HG03280 (cell line): ENCODE results near the gene NUMBL.
"Not testable (repeated sequence)": the region's sequence is repeated elsewhere in the genome, so short reads cannot be mapped to it uniquely, and the experiment has no call there.

Source experiments
- ATAC-seq: cut with Tn5 transposase; IDR thresholded peaks from one replicate; pipeline ENCODE4 v1.9.1; 2021; ENCODE audit warnings: mild to moderate bottlenecking, moderate library complexity; ENCODE audit not compliant: unreplicated experiment

Gene NUMBL

DNA sequence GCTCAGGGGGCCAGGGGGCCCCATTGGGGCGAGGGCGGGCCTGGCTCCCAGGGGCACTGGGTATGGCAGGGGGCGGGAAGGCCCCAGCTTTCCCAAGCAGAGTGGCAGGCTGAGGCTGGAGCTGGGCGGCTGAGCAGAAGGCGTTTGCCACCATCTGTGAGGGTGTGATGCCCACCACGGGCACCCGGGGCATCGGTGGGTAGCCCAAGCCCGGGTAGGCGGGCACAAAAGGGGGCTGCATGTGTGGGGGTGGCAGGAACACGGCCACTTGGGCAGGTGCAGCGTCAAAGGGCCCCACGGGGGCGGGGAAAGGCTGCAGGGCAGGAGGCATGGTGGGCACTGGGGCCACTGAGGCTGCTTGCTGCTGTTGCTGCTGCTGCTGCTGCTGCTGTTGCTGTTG is 22.8 kb downstream of the NUMBL start:
- ATAC-seq, result no peak

GRCh38 chr19:40666803-40667438 is 23.5 kb downstream of the NUMBL start:
- no peak for ATAC-seq

DNA sequence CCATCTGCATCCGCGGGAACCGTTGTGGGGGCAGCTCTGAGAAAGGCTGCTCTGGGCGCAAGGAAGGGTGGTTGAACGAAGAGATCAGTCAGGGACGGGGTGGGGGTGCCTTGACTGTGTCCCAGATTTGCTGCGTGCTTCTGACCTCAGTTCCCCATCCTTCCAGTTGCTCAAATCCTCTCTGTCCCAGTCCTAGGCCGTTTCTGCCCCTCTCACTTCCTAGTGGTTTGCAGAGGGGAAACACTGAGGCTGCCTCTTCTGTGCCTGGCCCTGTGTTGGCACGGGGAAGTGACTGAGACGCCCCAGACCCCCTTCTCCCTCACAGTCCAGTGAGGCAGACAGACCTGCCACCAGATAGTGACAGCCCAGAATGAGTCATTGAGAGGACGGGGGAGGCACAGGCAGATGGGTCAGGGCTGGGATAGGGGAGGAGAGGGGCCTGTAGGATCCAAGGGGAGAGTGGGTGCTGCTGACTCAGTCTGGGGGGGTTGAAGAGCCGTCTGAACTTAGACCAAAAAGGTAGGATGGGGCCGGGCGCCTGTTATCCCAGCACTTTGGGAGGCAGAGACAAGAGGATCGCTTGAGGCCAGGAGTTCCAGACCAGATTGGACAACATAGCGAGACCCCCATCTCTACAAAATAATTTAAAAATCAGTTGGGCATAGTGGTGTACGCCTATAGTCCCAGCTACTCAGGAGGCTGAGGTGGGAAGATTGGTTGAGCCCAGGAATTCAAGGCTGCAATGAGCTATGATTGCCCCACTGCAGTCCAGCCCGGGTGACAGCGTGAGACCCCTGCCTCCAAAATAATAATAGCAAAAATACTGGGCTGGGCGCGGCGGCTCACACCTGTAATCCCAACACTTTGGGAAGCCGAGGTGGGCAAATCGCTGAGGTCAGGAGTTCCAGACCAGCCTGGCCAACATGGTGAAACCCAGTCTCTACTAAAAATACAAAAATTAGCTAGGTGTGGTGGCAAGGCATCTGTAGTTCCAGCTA is 26.5 kb downstream of the NUMBL start:
- no peak for ATAC-seq

- peak; percentile 81 for ATAC-seq
These were observed 27.3 kb downstream of the NUMBL start for GRCh38 chr19:40662925-40663694.

DNA sequence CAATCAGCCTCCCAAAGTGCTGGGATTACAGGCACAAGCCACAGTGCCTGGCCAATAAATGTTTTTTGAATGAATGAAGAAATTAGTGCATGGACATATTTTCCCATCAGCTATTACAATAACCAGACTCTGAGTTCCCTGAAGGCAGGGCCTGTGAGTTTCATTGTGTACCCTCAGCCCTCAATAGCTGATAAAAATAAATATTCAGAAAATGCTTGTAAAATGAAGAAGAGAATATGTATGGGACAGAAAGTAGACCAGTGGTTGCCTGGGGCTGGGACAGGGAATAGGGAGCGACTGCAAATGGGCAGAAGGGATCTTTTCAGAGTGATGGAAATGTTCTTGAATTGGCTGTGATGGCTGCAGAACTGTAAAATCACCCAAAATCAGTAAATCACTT is 28.8 kb downstream of the NUMBL start:
- no peak for ATAC-seq

DNA sequence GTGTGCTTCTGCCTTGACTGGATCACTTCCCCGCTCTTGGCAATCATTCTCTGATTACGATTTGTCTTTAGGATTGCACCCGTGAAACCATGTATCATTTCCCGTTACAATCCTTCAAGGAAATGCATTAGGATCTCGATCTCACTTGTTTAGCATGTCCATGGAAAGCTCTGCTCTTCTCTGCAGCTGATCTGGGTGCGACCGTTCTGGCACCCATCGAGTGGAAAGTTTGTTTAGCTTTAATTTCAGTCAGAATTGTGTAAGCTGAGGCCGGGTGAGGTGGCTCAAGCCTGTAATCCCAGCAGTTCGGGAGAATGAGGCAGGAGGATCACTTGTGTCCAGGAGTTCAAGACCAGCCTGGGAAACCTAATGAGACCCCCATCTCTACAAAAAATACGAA is 30.9 kb downstream of the NUMBL start:
- no peak for ATAC-seq

- no peak for ATAC-seq
These were observed 31.3 kb downstream of the NUMBL start for GRCh38 chr19:40659116-40659515.

GRCh38 chr19:40658031-40658430 is 32.4 kb downstream of the NUMBL start:
- no peak for ATAC-seq

DNA sequence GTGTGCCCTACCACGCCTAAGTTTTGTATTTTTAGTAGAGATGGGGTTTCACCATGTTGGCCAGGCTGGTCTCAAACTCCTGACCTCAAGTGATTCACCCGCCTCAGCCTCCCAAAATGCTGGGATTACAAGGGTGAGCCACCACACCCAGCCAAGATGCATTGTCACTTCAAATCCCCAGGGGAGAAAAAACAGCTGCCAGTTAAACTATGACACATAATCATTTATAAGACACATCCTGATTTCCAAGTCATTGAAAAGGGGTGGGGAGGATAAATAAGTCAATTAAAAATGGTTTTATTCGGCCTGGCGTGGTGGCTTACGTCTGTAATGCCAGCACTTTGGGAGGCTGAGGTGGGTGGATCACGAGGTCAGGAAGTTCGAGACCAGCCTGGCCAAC is 34.8 kb downstream of the NUMBL start:
- ATAC-seq, result not testable (repeated sequence)

DNA sequence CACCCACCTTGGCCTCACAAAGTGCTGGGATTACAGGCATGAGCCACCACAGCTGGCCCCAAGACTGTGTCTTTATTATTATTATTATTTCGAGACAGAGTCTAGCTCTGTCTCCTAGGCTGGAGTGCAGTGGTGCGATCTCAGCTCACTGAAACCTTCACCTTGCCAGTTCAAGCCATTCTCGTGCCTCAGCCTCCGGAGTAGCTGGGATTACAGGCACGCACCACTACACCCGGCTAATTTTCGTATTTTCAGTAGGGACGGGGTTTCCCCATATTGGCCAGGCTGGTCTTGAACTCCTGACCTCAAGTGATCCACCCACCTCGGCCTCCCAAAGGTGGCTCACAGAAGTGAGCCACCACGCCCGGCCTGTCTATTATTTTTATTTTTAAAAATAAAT is 38.1 kb downstream of the NUMBL start:
- ATAC-seq, result not testable (repeated sequence)

GRCh38 chr19:40650749-40651305 is 39.6 kb downstream of the NUMBL start:
- no peak for ATAC-seq

DNA sequence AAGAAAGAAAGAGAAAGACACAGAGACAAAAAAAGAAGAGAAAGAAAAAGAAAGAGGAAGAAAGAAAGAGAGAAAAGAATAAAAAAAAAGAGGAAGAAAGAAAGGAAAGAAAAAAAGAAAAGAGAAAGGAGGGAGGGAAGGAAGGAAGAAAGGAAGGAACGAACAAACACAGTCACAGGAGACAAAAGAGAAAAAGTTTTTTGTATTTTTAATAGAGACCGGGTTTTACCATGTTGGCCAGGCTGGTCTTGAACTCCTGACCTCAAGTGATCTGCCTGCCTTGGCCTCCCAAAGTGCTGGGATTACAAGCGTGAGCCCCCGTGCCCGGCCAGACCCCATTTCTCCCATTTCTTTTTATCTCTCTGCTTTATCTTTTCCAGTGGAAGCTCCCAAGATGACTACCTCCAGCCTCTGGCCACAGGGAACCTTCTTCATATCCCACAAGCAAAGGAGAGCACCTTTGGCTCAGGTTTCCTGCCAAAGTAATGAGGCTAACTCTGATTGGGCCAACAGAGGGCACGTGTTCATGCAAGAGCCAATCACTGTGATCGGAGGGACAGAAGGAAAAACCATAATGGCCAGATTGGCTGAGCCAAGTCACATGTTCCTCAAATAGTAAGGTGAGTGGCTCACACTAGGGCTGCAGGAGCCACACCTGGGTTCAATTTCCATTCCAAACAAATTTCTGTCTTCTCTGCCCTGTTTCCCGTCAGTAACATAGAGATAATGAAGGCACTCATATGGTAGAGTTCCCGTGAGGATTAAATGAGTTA is 40.4 kb downstream of the NUMBL start:
- not testable (repeated sequence) for ATAC-seq

GRCh38 chr19:40646743-40647254 is 43.7 kb downstream of the NUMBL start:
- ATAC-seq, result no peak

DNA sequence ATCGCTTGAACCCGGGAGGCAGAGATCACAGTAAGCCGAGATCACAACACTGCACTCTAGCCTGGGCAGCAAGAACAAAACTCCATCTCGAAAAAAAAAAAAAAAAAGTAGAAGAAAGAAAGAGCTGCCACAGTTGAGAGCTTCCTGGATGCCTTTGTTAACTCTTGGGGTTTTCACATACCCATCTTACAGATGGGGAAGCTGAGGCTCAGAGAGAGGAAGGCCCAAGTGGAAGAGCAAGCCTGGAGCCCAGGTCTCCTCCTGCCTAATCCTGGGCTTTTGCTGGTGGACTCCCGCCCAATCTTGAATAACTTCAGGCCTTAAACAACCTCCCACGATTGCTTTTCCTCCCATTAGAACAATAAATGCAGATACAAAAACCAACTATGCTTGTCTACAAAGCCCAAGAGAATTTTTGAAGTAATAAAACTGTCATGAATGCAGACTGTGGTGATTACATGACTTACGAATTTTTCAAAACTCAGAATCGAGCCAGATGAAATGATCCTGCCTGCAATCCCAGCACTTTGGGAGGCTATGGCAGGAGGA is 47.6 kb downstream of the NUMBL start:
- ATAC-seq, result no peak

DNA sequence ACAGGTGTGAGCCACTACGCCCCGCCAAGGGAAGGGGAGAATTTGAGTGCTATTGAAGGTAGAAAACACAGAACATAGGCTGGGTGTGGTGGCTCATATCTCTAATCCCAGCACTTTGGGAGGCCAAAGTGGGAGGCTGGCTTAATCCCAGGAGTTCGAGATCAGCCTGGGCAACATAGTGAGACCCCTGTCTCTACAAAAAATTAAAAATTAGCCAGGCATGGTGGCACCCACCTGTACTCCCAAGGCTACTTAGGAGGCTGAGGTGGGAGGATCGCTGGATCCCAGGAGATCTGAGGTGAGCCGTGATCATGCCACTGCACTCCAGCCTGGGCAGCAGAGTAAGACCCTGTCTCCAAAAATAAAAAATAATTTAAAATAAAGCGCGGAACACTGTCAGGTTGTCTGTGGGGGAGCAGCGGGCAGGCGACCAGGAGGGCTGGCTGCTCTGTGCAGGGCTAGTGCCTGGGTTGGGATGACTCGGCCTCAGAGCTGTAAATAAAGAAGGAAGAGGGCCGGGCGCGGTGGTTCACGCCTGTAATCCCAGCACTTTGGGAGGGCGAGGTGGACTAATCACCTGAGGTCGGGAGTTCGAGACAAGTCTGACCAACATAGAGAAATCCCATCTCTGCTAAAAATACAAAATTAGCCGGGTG is 48.3 kb downstream of the NUMBL start:
- ATAC-seq, result no peak

DNA sequence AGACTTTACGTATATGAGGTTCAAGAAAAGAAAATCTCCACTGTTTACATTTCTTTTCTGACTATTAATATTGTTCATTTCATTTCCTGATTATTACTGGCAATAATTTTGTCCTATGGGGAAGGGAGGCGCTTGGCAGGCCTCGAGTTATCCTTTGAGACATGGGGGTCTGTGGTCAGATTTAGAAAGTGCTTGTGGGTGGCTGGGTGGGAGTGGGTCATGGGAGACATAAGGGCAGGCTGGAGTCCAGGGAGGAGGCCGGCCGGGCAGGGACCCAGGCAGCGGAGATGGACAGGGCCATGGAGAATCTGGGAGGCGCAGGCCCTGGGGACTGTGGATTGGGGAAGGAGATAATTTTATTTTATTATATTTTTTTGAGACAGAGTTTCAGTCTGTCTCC is 49.2 kb downstream of the NUMBL start:
- ATAC-seq, result no peak

GRCh38 chr19:40640744-40641143 is 49.7 kb downstream of the NUMBL start:
- ATAC-seq, result no peak

- ATAC-seq, result no peak
These were observed 50.8 kb downstream of the NUMBL start for GRCh38 chr19:40639638-40639982.

- no peak for ATAC-seq
These were observed 52.1 kb downstream of the NUMBL start for GRCh38 chr19:40638327-40638726.
